Suprapubic skin (tissue), 4 donors: ENCODE data around the gene CKB. TPM values are rescaled to one million over a fixed set of nuclear protein-coding genes. Genes with fewer than 3 reads are reported as not detected.
A peak's percentile ranks its signal among the peaks of the same experiment; 100 is the strongest.

Experiments used
- DNase-seq, 2 donors: peaks; one replicate each; pipeline ENCODE4 v3.0.0-alpha.2; 2019; ENCODE audit warnings: low spot score in 2 of 2
- H3K27ac ChIP-seq: fragments of 200-600 bp; sonication (generic); one replicate; pipeline ENCODE4 v1.5.1; 2019
- H3K27me3 ChIP-seq: fragments of 200-600 bp; sonication (generic); one replicate; pipeline ENCODE4 v1.5.1; 2019
- H3K36me3 ChIP-seq: fragments of 200-600 bp; sonication (generic); one replicate; pipeline ENCODE4 v1.5.1; 2019
- H3K4me1 ChIP-seq: fragments of 200-600 bp; sonication (generic); one replicate; pipeline ENCODE4 v1.5.1; 2019
- H3K4me3 ChIP-seq: fragments of 200-600 bp; sonication (generic); one replicate; pipeline ENCODE4 v1.5.1; 2019; ENCODE audit warnings: mild to moderate bottlenecking
- H3K9me3 ChIP-seq: fragments of 200-600 bp; sonication (generic); one replicate; pipeline ENCODE4 v1.5.1; 2019
- CTCF ChIP-seq, 2 donors: fragments of 200-600 bp in 1 of 2; fragments of 450-650 bp in 1 of 2; sonication (generic) in 1 of 2; IDR thresholded peaks; one replicate each; pipeline ENCODE4 v1.5.1; 2016 to 2019; ENCODE audit warnings: antibody characterized with exemption in 2 of 2, mild to moderate bottlenecking in 1 of 2, moderate library complexity in 1 of 2
- EP300 ChIP-seq: sonication (generic); formaldehyde crosslinking; IDR thresholded peaks from one replicate; pipeline ENCODE4 v1.6.1; 2017; ENCODE audit warnings: antibody characterized with exemption
- POLR2A ChIP-seq, 2 donors: fragments of 450-650 bp; IDR thresholded peaks; one replicate each; pipeline ENCODE4 v1.6.1; 2017; ENCODE audit warnings: antibody characterized with exemption in 2 of 2, mild to moderate bottlenecking in 2 of 2, moderate library complexity in 2 of 2
- POLR2AphosphoS5 ChIP-seq, 3 donors: sonication (generic); formaldehyde crosslinking; IDR thresholded peaks; one replicate each; pipeline ENCODE4 v1.6.1; 2017; ENCODE audit warnings: antibody characterized with exemption in 3 of 3
- WGBS: methylation state at CpG from one replicate; pipeline ENCODE4 v1.1.5; 2018; 5-methylcytosine and 5-hydroxymethylcytosine counted together
- total RNA-seq, 4 donors: library from RNA; depleted of rRNA; stranded (reverse); fragments of >200 nt; gene quantifications; one replicate each; pipeline ENCODE4 v1.1.0, GENCODE V29; 2016

Gene CKB
- total RNA-seq, 4 donors from 2014 or later, result 107 to 172 (median 128) TPM

- peaks cover 61% of the 10 kb centered on the region for H3K36me3 ChIP-seq
- no peaks in the 10 kb centered on the region for H3K9me3 ChIP-seq
- no peak overlapping the region for H3K27ac ChIP-seq
- TF ChIP-seq CTCF (IDR thresholded peaks at IDR 0.05) (no peak), POLR2A (IDR thresholded peaks at IDR 0.05) (no peak), POLR2AphosphoS5 (IDR thresholded peaks at IDR 0.05) (no peak), EP300 (no peak)
- 96% methylated on average over 18 of the region's 18 CpGs for WGBS
- H3K4me3 ChIP-seq, result no peak overlapping the region
- peak; percentile 28 to 35 for DNase-seq
- H3K27me3 ChIP-seq, result no peaks in the 10 kb centered on the region
- H3K4me1 ChIP-seq, result peaks cover 11% of the 10 kb centered on the region
Observed at GRCh38 chr14:103502877-103503276, 19.8 kb downstream of the CKB start.

GRCh38 chr14:103501921-103502669 is 20.5 kb downstream of the CKB start:
- peak; percentile 22 to 29 for DNase-seq
- H3K27me3 ChIP-seq, result no peaks in the 10 kb centered on the region
- 78% methylated on average over 9 of the region's 9 CpGs for WGBS
- no peak overlapping the region for H3K27ac ChIP-seq
- no peak for TF ChIP-seq EP300
- no peak for TF ChIP-seq CTCF (IDR thresholded peaks at IDR 0.05)
- TF ChIP-seq POLR2A (IDR thresholded peaks at IDR 0.05), result no peak
- no peak for TF ChIP-seq POLR2AphosphoS5 (IDR thresholded peaks at IDR 0.05)
- no peak overlapping the region for H3K4me3 ChIP-seq
- peaks cover 11% of the 10 kb centered on the region for H3K4me1 ChIP-seq
- H3K36me3 ChIP-seq, result peaks cover 57% of the 10 kb centered on the region
- no peaks in the 10 kb centered on the region for H3K9me3 ChIP-seq

- peak; percentile 29 to 38 for DNase-seq
- H3K36me3 ChIP-seq, result peaks cover 62% of the 10 kb centered on the region
Observed at GRCh38 chr14:103501041-103501870, 21.4 kb downstream of the CKB start.

GRCh38 chr14:103500148-103500990 is 22.3 kb downstream of the CKB start:
- Histone ChIP-seq H3K36me3 (peaks cover 63% of the 10 kb centered on the region), H3K4me3 (no peak overlapping the region), H3K27ac (no peak overlapping the region), H3K9me3 (no peaks in the 10 kb centered on the region), H3K4me1 (peaks cover 14% of the 10 kb centered on the region), H3K27me3 (no peaks in the 10 kb centered on the region)
- DNase-seq, result peak; percentile 93 to 95
- WGBS, result 38% methylated on average over 17 of the region's 17 CpGs
- no peak for TF ChIP-seq EP300
- no peak for TF ChIP-seq POLR2A (IDR thresholded peaks at IDR 0.05)
- peak; percentile 91 to 92 for TF ChIP-seq CTCF (IDR thresholded peaks at IDR 0.05)
- TF ChIP-seq POLR2AphosphoS5 (IDR thresholded peaks at IDR 0.05), result peak in 1 of 3 donors; percentile 24

More at GRCh38 chr14:103501041-103501870, 21.4 kb downstream of the CKB start:
- Histone ChIP-seq H3K4me1 (peaks cover 11% of the 10 kb centered on the region), H3K27me3 (no peaks in the 10 kb centered on the region), H3K27ac (no peak overlapping the region), H3K4me3 (no peak overlapping the region), H3K9me3 (no peaks in the 10 kb centered on the region)
- TF ChIP-seq POLR2AphosphoS5 (IDR thresholded peaks at IDR 0.05) (no peak), POLR2A (IDR thresholded peaks at IDR 0.05) (no peak), CTCF (IDR thresholded peaks at IDR 0.05) (no peak), EP300 (no peak)
- 84% methylated on average over 11 of the region's 11 CpGs for WGBS
